ENCODE results near the gene CAMTA1.

GRCh38 chr1:7388141-7388487 lies 602.9 kb downstream of the CAMTA1 start:
- TF ChIP-seq CTCF (IDR thresholded peaks at IDR 0.05; ENCODE audit: insufficient read depth, low read depth, low read length) (no peak), EZH2 (IDR thresholded peaks at IDR 0.05; ENCODE audit: insufficient read depth, low read length) (no peak)

Data from astrocyte (in vitro differentiated cells and primary cell).